Upper lobe of left lung (tissue), 6 donors: ENCODE data around the gene NOL4L. TPM values are rescaled to one million over a fixed set of nuclear protein-coding genes. Genes with fewer than 3 reads are reported as not detected.
A peak's percentile ranks its signal among the peaks of the same experiment; 100 is the strongest.

Source experiments
- ATAC-seq, 2 donors: fragments of 200-7000 bp; cut with Tn5 transposase; one replicate each; pipeline ENCODE4 v1.9.1; 2022; ENCODE audit warnings: mild to moderate bottlenecking in 2 of 2, moderate library complexity in 2 of 2; ENCODE audit not compliant: low FRiP score in 2 of 2
- DNase-seq, 2 donors: peaks; one replicate each; pipeline ENCODE4 v3.0.0-alpha.2; 2019 to 2020
- H3K27ac ChIP-seq, 4 donors: fragments of 200-600 bp; sonication (generic); one replicate each; pipeline ENCODE4 v1.5.1; 2016 to 2019
- H3K27me3 ChIP-seq, 4 donors: fragments of 200-600 bp; sonication (generic); one replicate each; pipeline ENCODE4 v1.5.1; 2017 to 2019
- H3K36me3 ChIP-seq, 4 donors: fragments of 200-600 bp; sonication (generic); one replicate each; pipeline ENCODE4 v1.5.1; 2016 to 2019
- H3K4me1 ChIP-seq, 4 donors: fragments of 200-600 bp; sonication (generic); one replicate each; pipeline ENCODE4 v1.5.1; 2018 to 2019
- H3K4me3 ChIP-seq, 4 donors: fragments of 200-600 bp; sonication (generic); one replicate each; pipeline ENCODE4 v1.5.1; 2017 to 2019; ENCODE audit warnings: mild to moderate bottlenecking in 2 of 4, moderate library complexity in 1 of 4
- H3K9me3 ChIP-seq, 4 donors: fragments of 200-600 bp; sonication (generic); one replicate each; pipeline ENCODE4 v1.5.1; 2018 to 2019
- CTCF ChIP-seq, 6 experiments: fragments of 450-650 bp in 4 of 6; fragments of 200-600 bp in 2 of 6; sonication (generic) in 2 of 6; IDR thresholded peaks; one replicate each; pipeline ENCODE4 v1.5.1; 2016 to 2019; ENCODE audit warnings: antibody characterized with exemption in 6 of 6
- EP300 ChIP-seq, 4 donors: sonication (generic); formaldehyde crosslinking; IDR thresholded peaks; one replicate each; pipeline ENCODE4 v1.5.1; 2017; ENCODE audit warnings: antibody characterized with exemption in 4 of 4, control low read depth in 2 of 4
- POLR2A ChIP-seq, 4 donors: fragments of 450-650 bp; IDR thresholded peaks; one replicate each; pipeline ENCODE4 v1.5.1; 2016 to 2017; ENCODE audit warnings: antibody characterized with exemption in 4 of 4, mild to moderate bottlenecking in 2 of 4
- POLR2AphosphoS5 ChIP-seq, 2 donors: sonication (generic); formaldehyde crosslinking; IDR thresholded peaks; one replicate each; pipeline ENCODE4 v1.5.1; 2017; ENCODE audit warnings: antibody characterized with exemption in 2 of 2
- WGBS, 2 donors: methylation state at CpG; one replicate each; pipeline ENCODE4 v1.1.5; 2017 to 2018; 5-methylcytosine and 5-hydroxymethylcytosine counted together
- total RNA-seq, 6 donors: library from RNA; depleted of rRNA in 4 of 6; stranded (reverse); fragments of >200 nt in 4 of 6; gene quantifications; one replicate each; pipeline versions ENCODE4 v1.1.0 to v1.2.1, GENCODE V29; 2016 to 2021
- donor health status: DM: no; HTN: no; CAD: no; lungs with moderate emphysema.
- donor health status: DM: no; HTN: yes; CAD: no; lungs with severe emphysema.

NOL4L gene
- total RNA-seq, 6 donors from 2014 or later: 13.4 to 40.2 (median 19.0) TPM

GRCh38 chr20:32480371-32481241 lies 104.5 kb downstream of the NOL4L start:
- TF ChIP-seq EP300 (IDR thresholded peaks at IDR 0.05) (no peak), POLR2AphosphoS5 (IDR thresholded peaks at IDR 0.05) (no peak), POLR2A (IDR thresholded peaks at IDR 0.05) (no peak), CTCF (IDR thresholded peaks at IDR 0.05) (no peak)
- ATAC-seq (no peak), DNase-seq (no peak)
- Histone ChIP-seq H3K27ac (peak overlapping the region; percentile 79 to 94 (median 88)), H3K4me3 (peak overlapping the region in 1 of 4 donors; percentile 96), H3K9me3 (no peaks in the 10 kb centered on the region), H3K36me3 (no peaks in the 10 kb centered on the region), H3K4me1 (peaks cover 52 to 85% (median 65%) of the 10 kb centered on the region in 4 donors), H3K27me3 (no peaks in the 10 kb centered on the region)
- WGBS, 2 donors: 66 to 69% methylated on average over 11 to 12 of the region's 12 CpGs

GRCh38 chr20:32479697-32480171 lies 105.4 kb downstream of the NOL4L start:
- no peaks in the 10 kb centered on the region for H3K9me3 ChIP-seq
- no peak for TF ChIP-seq CTCF (IDR thresholded peaks at IDR 0.05)
- TF ChIP-seq EP300 (IDR thresholded peaks at IDR 0.05): no peak
- TF ChIP-seq POLR2AphosphoS5 (IDR thresholded peaks at IDR 0.05): no peak
- no peak for TF ChIP-seq POLR2A (IDR thresholded peaks at IDR 0.05)
- WGBS, 2 donors: 40 to 43% methylated on average over 2 of the region's 2 CpGs
- H3K4me1 ChIP-seq: peaks cover 60 to 86% (median 69%) of the 10 kb centered on the region in 4 donors
- H3K4me3 ChIP-seq: no peak overlapping the region
- no peak for DNase-seq
- no peaks in the 10 kb centered on the region for H3K27me3 ChIP-seq
- H3K27ac ChIP-seq: peak overlapping the region in 2 of 4 donors; percentile 91 to 94
- no peak for ATAC-seq
- no peaks in the 10 kb centered on the region for H3K36me3 ChIP-seq

GRCh38 chr20:32479012-32479411 lies 106.1 kb downstream of the NOL4L start:
- Histone ChIP-seq H3K4me3 (no peak overlapping the region), H3K27me3 (no peaks in the 10 kb centered on the region), H3K9me3 (no peaks in the 10 kb centered on the region), H3K27ac (peak overlapping the region in 2 of 4 donors; percentile 91 to 94), H3K4me1 (peaks cover 63 to 86% (median 70%) of the 10 kb centered on the region in 4 donors), H3K36me3 (peaks cover 0 to 3% (median under 1%) of the 10 kb centered on the region in 4 donors)
- no peak for ATAC-seq
- TF ChIP-seq POLR2A (IDR thresholded peaks at IDR 0.05): no peak
- TF ChIP-seq EP300 (IDR thresholded peaks at IDR 0.05): no peak
- TF ChIP-seq POLR2AphosphoS5 (IDR thresholded peaks at IDR 0.05): no peak
- TF ChIP-seq CTCF (IDR thresholded peaks at IDR 0.05): no peak
- DNase-seq: no peak
- 88 to 91% methylated on average over 5 of the region's 5 CpGs for WGBS, 2 donors

- DNase-seq (no peak), ATAC-seq (no peak)
- 79 to 83% methylated on average over 7 of the region's 7 CpGs for WGBS, 2 donors
These were observed 106.6 kb downstream of the NOL4L start for GRCh38 chr20:32478576-32478975.

More at GRCh38 chr20:32478576-32478975, 106.6 kb downstream of the NOL4L start:
- no peaks in the 10 kb centered on the region for H3K27me3 ChIP-seq
- H3K27ac ChIP-seq: peak overlapping the region in 2 of 4 donors; percentile 91 to 94
- no peaks in the 10 kb centered on the region for H3K9me3 ChIP-seq
- peaks cover 0 to 5% (median 2%) of the 10 kb centered on the region in 4 donors for H3K36me3 ChIP-seq
- no peak overlapping the region for H3K4me3 ChIP-seq
- TF ChIP-seq POLR2AphosphoS5 (IDR thresholded peaks at IDR 0.05): no peak
- peaks cover 65 to 88% (median 73%) of the 10 kb centered on the region in 4 donors for H3K4me1 ChIP-seq
